Stimulated activated naive CD4-positive, alpha-beta T cell treated with Interleukin-2 at 50 U/mL for 16 hours (primary cell): ENCODE data around the gene SEMA5B.

Source experiments
- DNase-seq: peaks from one replicate; lab custom pipeline; 2025; lab: John Stamatoyannopoulos, UW

SEMA5B gene

GRCh38 chr3:122893754-122894668 is 133.6 kb downstream of the SEMA5B start:
- DNase-seq = no peak

- DNase-seq = no peak
These were observed 134.3 kb downstream of the SEMA5B start for GRCh38 chr3:122893282-122893681.

DNA sequence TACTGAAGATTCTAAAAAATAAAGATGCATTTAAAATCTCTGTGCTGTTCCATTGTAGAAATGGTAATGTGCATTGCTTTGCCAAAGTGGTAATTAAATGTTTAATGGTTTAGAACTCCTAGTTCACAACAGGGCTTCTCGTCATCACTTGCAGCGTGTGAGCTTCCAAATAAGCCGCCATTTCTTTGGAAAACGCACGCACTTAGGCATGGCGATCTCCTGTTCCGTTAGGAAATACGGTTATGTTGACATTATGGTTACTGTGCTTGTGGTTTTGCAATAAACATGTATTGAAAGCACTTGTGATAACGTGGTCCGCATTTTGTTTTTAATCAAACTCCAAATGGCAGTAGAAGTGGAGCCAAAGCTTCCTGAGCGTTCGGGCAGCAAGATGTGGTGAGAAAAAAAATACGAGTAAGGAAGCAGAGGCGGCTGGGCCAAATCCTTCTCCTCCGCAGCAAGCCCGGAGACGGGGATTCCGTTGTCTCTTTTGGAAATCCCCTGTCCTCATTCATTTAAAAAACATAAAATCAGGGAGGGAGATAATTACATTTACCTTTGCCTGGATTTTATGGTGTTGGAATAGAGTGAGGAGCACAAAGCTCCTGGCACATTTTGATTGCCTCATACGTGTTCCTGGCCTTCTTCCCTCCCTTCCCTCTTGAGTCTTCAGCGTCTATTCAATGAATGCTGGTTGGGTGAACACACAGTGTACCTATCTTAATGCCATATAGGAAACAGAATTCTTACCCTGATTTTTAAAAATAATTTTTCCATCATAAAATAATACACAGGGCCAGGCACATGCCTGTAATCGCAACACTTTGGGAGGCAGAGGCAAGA is 135.2 kb downstream of the SEMA5B start:
- no peak for DNase-seq

GRCh38 chr3:122890720-122891220 is 136.8 kb downstream of the SEMA5B start:
- DNase-seq = no peak

DNA sequence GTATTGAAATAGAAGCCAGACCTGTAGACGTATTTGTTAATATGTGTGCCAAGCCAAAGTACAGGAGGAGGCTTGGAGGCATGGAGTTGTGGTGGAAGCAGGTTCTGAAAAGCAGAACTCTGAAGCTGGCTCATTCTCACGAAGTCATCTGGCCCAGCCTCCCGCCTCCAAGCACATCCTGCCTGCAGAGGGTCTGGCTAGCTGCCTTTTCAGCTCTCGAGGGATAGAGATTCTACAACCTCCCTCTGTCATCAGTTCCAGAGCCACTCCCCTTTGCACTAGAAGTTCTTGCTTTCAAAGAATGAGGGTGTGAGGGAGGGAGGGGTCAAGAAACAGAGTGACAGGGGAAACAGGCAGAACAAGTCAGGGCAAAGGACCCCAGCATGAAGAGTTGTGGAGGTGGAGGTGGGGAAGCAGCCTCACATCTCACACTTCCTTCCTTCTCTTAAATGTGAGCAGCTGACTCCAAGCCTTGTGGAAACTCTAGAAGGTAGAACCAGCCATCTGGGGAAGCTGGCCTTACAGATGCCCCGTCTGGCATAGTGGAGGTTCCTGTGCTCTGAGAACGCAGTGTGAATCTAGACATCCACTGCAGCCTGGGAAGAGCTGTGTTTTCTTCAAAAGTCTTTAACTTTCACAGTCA is 137.4 kb downstream of the SEMA5B start:
- no peak for DNase-seq

- no peak for DNase-seq
These were observed 140.6 kb downstream of the SEMA5B start for GRCh38 chr3:122886946-122887345.

- no peak for DNase-seq
These were observed 141.3 kb downstream of the SEMA5B start for GRCh38 chr3:122886251-122886650.

GRCh38 chr3:122882361-122882947 is 145.1 kb downstream of the SEMA5B start:
- DNase-seq = no peak

DNA sequence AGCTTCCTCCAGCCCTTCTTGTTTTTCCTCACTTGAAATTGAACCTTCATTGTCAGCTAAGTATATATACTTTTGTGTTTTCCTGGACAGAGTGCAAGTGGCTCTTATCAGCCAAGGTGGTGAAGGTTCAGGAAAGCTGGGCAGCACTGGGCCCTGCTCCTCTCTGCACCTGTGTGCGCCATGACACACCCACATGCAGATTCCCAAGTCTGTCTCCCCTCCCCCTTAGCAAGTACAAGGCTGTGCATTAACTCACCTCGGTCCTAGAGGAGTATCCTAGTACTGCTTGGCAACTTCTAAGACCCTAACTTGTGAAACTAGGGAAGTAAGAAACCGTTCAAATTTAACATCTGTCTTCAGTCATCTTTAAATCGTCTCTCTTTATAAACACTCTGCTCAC is 146.9 kb downstream of the SEMA5B start:
- no peak for DNase-seq

DNA sequence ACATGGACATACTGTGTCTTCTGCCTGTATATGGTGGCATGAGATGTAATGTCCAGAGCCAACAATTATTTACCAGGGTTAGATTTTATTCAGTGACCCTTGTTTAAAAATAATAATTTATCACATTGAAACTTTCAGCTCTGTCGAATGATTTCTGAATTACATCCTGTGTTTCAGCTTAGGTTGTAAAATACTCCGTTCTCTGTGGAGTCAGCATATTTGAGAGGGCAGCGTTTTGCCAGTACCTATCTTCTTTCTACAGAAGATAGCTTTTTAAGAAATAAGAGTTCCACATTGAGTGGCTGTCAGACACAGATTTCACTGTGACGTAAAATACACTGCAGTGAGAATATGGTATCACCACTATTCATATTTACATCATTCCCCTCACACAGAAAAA is 147.4 kb downstream of the SEMA5B start:
- no peak for DNase-seq

DNA sequence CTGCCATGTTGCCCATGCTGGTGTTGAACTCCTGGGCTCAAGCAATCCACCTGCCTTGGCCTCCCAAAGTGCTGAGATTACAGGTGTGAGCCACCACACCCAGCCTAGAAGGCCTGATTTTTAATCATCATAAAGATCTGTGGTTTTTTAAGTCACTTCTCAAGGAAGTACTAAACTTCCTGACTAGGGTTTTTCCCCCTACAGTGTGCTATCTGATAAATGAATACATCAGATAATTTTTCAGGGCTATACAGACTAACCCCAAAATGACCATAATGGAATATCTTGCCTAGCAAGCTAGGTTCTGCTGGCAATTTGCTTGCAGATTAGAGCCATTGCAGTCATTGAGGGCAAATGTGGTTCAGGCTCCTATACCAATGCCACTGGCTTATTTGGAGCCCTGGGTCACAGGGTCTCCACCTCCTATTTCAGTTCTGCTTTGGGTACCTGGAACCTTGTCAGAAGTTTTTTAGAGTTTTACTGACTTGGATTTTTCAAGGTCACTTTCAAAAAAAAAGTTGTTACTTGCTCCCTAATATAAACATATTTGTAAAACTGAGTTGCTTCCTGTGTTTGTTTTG is 151.9 kb downstream of the SEMA5B start:
- DNase-seq = no peak

GRCh38 chr3:122873741-122874515 is 153.6 kb downstream of the SEMA5B start:
- no peak for DNase-seq

- DNase-seq = no peak
These were observed 159.2 kb downstream of the SEMA5B start for GRCh38 chr3:122868322-122868721.

GRCh38 chr3:122864498-122864897 is 163.1 kb downstream of the SEMA5B start:
- no peak for DNase-seq

DNA sequence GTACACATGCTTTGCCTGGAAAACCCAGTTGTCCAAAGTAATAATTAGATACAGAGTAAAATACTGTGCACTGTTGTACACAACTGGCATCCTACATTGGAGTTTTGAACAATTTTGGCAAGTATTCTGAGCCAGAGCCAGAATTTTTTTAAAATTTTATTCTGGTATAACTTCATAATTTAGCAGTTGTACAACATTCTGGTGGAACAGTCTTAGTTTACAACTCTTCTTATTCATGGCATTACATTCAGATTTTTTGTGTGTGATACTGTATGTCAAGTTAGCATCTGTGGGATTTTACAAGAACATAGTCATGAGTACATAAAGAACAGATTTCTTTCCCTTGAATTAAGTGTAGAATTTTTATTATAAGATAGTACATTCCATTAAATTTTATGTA is 165.2 kb downstream of the SEMA5B start:
- DNase-seq = no peak
